ENCODE data around the gene PNCK. TPM values are rescaled to one million over a fixed set of nuclear protein-coding genes. Genes with fewer than 3 reads are reported as not detected.

PNCK gene
- total and polyA plus RNA-seq, 2 of the 13 experiments (the other 11 are each of a cell fraction or from before 2014, with no cell fraction given) = 33.1 TPM; not detected in 1

GRCh38 chrX:153635788-153636668, 37.6 kb downstream of the PNCK start (continued):
- TF ChIP-seq ZNF282 (IDR thresholded peaks at IDR 0.05; ENCODE audit: partially characterized antibody) (no peak), ZNF503 (CRISPR knock-in tag; IDR thresholded peaks at IDR 0.05) (no peak), E2F2 (CRISPR knock-in tag; IDR thresholded peaks at IDR 0.05; ENCODE audit: borderline replicate concordance) (no peak), GTF2F1 (IDR thresholded peaks at IDR 0.05; ENCODE audit: low read length) (no peak), ZKSCAN8 (CRISPR knock-in tag; IDR thresholded peaks at IDR 0.05; ENCODE audit: borderline replicate concordance) (no peak), AHDC1 (CRISPR knock-in tag; IDR thresholded peaks at IDR 0.05; ENCODE audit: borderline replicate concordance) (no peak), IKZF4 (CRISPR knock-in tag; IDR thresholded peaks at IDR 0.05; ENCODE audit: borderline replicate concordance, low read depth, not compliant biosample characterization) (no peak), ATF5 (CRISPR knock-in tag; IDR thresholded peaks at IDR 0.05; ENCODE audit: low read depth) (no peak), ZBTB37 (CRISPR knock-in tag; IDR thresholded peaks at IDR 0.05) (no peak), ZNF160 (CRISPR knock-in tag; IDR thresholded peaks at IDR 0.05) (no peak), ZNF333 (CRISPR knock-in tag; IDR thresholded peaks at IDR 0.05; ENCODE audit: borderline replicate concordance) (no peak), ZNF367 (CRISPR knock-in tag; IDR thresholded peaks at IDR 0.05; ENCODE audit: borderline replicate concordance) (no peak), PATZ1 (CRISPR knock-in tag; IDR thresholded peaks at IDR 0.05) (0 out of 2 replicates have a peak, but pooled peaks have one; percentile 46), ZFY (CRISPR knock-in tag; IDR thresholded peaks at IDR 0.05) (no peak)

All from HepG2 (cell line).